D721Med (cell line): ENCODE results near the gene SV2C.
"Not testable (repeated sequence)": the region's sequence is repeated elsewhere in the genome, so short reads cannot be mapped to it uniquely, and the experiment has no call there.

Experiments
- DNase-seq: peaks from one replicate; pipeline ENCODE4 v3.0.0; 2011; ENCODE audit warnings: low spot score; ENCODE audit not compliant: insufficient read length
- FAIRE-seq: peaks from 2 replicates; lab custom pipeline; 2011; peaks lifted over from hg19 to GRCh38; lab: Jason Lieb, UNC
- TF ChIP-seq, protein P1 (sequence below): IDR thresholded peaks from 2 replicates; pipeline ENCODE4 v1.5.1; 2012; ENCODE audit warnings: mild to moderate bottlenecking, control low read depth; ENCODE audit not compliant: insufficient read depth; ENCODE audit errors: missing control alignments

SV2C gene

DNA sequence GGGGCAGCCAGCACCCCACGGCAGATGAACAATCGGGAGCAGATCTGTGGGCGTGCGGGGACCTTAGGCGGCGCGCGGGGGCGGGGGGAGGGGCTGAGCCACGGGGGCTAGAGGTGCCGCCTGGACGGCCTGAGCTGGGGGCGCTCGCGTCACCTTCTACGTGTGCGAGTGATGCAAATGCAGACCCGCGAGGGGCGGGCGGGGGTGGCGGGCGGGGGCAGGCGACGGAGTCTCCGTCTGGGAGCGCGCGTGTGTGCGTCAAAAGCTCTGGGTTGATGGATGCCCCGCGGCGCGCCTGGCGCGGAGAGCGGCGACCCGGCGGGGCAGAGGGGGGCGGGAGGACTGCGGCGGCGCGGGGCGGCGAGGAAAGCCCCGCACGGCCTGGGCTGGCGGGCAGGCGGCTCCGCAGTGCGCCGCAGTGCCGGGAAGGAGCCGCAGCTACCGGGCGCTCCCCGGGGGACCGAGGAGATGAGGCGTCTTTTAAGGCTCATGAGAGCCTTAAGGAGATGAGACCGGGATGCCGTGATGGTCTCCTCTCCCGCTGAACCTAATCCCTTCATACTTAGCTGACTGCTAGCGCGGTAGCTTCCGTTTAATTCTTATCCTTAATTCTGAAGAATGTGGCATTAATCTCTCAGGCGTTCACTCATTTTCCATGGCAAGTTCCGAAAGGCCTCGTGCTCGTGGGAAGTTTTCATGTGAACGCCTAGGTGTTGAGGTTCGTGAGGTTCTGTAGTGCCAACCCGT, 1.5 kb downstream of the SV2C start:
- no peak for FAIRE-seq
- DNase-seq, result peak; percentile 56

DNA sequence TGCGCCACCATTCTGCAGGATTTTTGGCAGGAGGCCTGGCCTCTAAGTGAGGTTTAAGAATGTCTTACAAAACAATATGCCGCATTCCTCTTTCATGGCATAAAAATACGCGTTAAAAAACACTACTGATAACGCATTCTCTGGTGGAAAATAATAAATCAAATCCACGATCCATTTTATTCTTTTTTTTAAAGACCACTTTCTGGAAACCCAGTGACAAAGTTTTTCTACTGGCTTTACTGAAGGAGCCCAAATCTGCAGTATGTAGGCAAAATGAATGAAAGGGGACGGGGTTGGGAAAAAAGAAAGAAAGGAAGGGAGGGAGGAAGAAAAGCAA, 2.0 kb downstream of the SV2C start:
- TF ChIP-seq, protein P1, sequence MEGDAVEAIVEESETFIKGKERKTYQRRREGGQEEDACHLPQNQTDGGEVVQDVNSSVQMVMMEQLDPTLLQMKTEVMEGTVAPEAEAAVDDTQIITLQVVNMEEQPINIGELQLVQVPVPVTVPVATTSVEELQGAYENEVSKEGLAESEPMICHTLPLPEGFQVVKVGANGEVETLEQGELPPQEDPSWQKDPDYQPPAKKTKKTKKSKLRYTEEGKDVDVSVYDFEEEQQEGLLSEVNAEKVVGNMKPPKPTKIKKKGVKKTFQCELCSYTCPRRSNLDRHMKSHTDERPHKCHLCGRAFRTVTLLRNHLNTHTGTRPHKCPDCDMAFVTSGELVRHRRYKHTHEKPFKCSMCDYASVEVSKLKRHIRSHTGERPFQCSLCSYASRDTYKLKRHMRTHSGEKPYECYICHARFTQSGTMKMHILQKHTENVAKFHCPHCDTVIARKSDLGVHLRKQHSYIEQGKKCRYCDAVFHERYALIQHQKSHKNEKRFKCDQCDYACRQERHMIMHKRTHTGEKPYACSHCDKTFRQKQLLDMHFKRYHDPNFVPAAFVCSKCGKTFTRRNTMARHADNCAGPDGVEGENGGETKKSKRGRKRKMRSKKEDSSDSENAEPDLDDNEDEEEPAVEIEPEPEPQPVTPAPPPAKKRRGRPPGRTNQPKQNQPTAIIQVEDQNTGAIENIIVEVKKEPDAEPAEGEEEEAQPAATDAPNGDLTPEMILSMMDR, result no peak
- FAIRE-seq (no peak), DNase-seq (no peak)

More for the DNA sequence above, 1.5 kb downstream of the SV2C start:
- TF ChIP-seq, protein P1, result peak; percentile 14

DNA sequence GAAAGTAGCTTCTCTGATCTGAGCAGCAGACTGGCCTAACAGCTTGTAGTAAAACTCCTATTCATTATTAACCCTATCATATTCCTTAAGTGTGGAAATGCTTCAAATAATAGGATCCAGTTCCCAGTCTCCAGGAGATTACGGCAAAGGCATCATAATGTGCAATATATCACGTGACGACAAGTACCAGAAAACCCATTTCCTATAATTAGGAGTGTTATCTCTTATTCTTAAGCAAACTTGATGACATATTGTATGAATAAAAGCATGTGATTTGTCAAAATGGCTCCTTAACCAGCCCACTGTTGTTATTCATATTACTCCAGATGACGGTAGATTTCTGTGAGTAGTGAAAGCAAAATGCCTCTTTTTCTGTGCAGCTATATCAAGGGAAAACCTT, 2.9 kb downstream of the SV2C start:
- FAIRE-seq (peak; percentile 16), DNase-seq (no peak)
- TF ChIP-seq, protein P1, result no peak

DNA sequence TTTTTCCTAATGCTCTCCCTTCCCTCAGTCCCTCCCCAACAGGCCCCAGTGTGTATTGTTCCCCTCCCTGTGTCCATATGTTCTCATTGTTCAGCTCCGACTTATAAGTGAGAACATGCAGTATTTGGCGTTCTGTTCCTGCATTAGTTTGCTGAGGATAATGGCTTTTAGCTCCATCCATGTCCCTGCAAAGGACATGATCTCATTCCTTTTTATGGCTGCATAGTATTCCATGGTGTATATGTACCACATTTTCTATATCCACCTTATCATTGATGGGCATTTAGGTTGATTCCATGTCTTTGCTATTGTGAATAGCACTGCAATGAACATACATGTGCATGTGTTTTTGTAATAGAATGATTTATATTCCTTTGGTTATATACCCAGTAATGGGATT, 6.0 kb downstream of the SV2C start:
- peak; percentile 32 for FAIRE-seq
- DNase-seq, result not testable (repeated sequence)

DNA sequence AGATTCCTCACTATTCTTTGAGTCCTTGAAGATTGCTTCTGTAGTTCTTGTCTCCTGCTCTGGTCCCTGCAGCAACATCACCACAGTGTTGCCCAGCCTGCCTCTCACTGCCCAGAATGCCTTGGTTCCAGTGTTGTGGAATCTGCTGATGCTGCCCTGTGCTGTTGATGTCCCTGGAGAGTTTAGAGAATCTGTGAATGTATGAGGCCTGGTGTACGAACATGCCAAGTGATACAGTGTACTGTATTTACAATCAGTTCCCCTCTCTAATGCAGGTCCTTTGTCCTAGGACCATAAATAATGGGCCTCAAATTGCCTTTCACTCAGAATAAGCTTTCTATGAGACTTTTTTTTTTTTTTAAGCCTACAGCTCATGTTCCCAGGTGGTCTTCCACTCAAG, 8.2 kb downstream of the SV2C start:
- no peak for DNase-seq
- no peak for FAIRE-seq
- TF ChIP-seq, protein P1, result no peak

DNA sequence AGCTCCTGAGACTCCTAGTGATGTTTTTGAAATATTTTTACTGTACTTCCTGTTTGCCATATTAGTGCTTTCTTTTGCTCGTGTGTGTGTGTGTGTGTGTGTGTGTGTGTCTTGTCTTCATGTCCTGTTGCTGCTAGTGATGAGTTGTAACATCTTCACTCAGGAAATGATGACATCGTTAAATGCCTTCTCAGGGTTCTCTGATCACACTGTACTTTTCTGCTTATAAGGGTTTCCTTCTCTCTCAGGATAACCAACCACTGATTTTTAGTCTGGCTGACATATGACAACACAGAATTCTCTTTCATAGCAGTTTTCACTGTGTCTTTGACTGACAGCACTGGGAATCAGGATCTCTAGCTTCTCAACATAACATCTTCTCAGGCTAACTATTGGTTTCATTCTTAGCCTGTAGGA, 16.1 kb downstream of the SV2C start:
- DNase-seq, result no peak

DNA sequence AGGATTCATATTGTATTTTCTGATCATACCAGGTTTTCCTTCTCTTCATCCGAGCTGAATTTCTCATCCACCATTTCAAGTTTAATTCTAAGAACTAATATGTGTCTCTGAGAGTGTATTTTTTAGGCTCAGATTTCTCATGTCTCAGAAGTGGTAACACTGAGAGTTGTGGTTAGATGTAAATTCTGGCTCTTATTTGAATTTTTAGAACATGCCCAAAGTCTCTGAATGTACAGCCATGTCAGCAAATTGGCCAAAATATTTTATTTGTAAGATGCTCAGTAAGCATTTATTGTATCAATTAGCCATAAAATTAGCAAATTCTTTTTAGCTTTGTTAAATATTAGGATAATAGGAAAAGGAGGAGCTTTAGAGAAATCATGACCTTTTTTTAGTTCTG, 16.6 kb downstream of the SV2C start:
- TF ChIP-seq, protein P1, result no peak
- FAIRE-seq (no peak), DNase-seq (no peak)

More for the DNA sequence above, 16.1 kb downstream of the SV2C start:
- no peak for FAIRE-seq
- TF ChIP-seq, protein P1, result no peak
